NCI-H460 (cell line): ENCODE data around the gene SLIT3. TPM values are rescaled to one million over a fixed set of nuclear protein-coding genes. Genes with fewer than 3 reads are reported as not detected.

ENCODE experiments used
- DNase-seq: peaks from one replicate; pipeline ENCODE4 v3.0.0-alpha.2; 2016; ENCODE audit warnings: low read depth; ENCODE audit errors: extremely low read depth
- total RNA-seq: library from RNA; depleted of rRNA; stranded (reverse); fragments of >200 nt; shearing (Covaris generic); gene quantifications from 2 replicates; pipeline ENCODE4 v1.2.3, GENCODE V29; 2014

SLIT3 gene
- total RNA-seq, 1 experiment from 2014 or later, result not detected

DNA sequence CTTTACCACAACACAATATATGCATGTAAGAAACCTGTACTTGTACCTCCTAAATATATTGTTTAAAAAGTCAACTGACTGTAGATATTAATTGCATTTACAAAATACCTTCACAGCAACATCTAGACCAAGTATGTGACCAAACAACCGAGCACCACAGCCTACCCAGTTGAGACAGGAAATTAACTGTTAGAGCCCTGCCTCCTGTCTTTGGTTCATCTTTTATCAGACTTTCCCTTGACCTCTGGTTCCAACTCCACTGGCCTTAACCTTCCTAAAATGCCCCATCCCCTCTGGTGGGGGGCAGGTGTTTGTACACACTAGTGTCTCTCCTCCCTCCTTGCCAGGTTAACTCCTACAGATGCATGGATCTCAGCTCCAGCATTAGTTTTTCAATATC is 566.8 kb downstream of the SLIT3 start:
- no peak for DNase-seq

DNA sequence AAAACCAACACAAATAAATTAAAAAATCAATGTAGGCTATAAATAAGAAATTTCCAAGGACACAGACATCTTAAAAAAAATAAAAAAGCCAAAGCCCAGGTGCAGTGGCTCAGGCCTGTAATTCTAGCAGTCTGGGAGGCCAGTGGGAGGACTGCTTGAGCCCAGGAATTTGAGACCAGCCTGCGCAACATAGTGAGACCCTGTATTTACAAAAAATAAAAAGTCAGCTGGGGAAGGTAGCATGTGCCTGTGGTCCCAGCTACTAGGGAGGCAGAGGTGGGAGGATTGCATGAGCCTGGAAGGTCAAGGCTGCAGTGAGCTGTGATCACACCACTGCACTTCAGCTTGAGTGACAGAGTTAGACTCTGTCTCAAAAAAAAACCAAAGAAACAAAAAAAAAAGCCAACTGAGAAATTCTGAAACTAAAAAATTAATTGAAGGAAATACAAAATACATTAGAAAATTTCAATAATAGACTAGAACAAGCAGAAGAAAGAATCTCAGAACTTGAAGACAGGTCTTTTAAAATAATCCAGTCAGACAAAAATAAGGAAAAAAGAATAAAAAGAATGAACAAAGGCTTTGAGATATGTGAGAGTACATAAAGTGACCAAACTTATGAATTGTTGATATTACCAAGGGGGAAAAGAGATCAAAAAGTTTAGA is 572.3 kb downstream of the SLIT3 start:
- DNase-seq, result no peak

- no peak for DNase-seq
Observed at GRCh38 chr5:168727547-168727946, 573.4 kb downstream of the SLIT3 start.

DNA sequence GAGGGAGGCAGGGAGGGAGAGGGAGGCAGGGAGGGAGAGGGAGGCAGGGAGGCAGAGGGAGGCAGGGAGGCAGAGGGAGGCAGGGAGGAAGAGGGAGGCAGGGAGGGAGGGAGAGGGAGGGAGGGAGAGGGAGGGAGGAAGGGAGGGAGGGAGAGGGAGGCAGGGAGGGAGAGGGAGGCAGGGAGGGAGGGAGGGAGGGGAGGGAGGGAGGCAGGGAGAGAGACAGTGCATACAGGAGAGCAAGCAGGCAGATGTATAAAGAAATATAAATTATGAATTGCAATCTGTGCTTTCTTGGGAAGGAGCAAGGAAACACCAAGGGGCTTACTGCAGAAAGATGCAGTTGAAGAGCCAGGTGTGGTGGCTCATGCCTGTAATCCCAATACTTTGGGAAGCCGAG is 574.6 kb downstream of the SLIT3 start:
- DNase-seq, result no peak

GRCh38 chr5:168724227-168724626 is 576.7 kb downstream of the SLIT3 start:
- DNase-seq, result no peak

- no peak for DNase-seq
Observed at GRCh38 chr5:168723037-168723436, 577.9 kb downstream of the SLIT3 start.

DNA sequence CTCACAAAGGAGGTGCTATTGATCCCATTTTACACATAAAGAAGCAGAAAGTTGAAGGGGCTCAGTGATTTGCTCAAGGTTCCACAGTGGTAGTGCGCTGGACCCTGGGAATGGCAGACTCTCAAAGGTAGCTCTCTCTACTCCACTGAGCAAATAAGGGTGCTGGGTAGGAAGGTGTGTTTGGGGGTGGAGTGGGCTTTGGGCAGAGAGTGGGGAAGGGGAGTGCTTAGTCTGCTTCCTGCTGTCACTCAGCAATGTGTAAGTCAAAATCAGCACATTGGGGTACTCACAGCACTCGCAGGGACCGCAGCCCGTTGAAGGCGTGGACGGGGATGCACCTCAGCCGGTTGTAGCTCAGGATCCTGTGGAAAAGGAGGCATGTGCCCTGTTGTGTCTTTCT is 579.0 kb downstream of the SLIT3 start:
- no peak for DNase-seq

- DNase-seq, result no peak
Observed at GRCh38 chr5:168721002-168721753, 579.8 kb downstream of the SLIT3 start.

GRCh38 chr5:168720575-168720974 is 580.4 kb downstream of the SLIT3 start:
- no peak for DNase-seq

DNA sequence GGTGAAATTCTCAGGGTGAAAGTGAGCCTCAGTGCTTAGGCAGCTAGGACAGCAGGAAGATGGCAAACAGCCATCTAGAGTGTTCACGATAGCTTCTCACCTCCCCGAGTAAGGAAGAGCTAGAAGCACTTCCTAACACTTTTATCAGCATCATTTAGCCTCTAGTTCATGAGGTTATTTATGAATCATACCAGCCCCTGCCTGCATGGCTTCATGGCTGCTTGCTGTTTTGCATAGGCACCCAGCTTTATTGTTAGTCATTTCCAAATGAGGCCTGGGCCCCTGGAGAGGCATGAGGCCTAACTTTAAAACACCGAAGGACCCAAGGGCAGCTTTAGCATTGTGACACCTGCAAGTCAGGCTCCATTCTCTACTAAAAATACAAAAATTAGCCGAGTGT is 586.9 kb downstream of the SLIT3 start:
- no peak for DNase-seq

DNA sequence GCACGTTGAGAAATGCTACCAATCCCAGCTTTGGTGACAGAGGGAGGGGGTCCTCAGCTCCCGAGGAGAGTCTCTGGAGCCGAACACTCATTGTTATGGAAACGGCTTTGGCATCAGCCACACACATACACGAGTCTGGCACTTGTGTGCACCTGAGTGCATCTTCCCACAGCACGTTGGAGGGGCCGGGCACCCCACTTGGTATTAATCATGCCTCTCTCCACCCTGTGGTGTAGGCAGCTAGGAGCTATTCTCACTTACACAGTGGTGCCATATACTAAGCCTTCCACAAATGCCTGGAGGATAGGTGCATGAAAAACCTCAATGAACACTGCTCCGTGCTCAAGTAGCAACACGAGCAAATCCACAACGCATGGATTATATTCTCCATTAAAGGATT is 587.9 kb downstream of the SLIT3 start:
- DNase-seq, result no peak

DNA sequence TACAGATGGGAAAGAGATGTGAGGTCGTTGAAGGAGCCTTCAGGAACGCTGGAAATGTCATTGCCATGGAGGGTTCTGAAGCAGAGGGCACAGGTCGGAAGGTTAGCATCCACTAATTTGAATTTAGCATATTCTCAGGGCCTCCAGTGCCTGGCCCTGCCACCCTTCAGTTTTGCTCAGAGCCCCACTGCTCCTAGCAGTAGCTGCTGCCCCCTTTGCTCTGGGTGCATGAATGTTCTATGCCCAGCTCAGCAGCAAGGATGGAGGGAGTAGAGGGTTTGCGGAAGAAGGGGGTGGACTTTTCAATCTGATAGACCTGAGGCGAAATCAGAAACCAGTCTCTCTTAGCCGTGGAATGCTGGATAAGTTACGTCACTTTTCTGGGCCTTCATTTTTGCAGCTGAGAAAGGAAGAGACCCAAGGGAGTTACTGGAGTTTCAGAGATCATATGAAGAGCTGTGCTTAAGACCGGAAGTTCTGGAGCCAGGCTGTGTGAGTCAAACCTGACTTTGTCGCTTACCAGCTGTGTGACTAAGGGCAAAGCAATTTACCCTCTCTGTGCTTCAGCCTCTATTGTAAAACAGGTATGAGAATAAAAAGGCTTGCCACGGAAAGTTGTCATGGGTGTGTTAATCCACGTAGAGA is 588.5 kb downstream of the SLIT3 start:
- peak; percentile 44 for DNase-seq

DNA sequence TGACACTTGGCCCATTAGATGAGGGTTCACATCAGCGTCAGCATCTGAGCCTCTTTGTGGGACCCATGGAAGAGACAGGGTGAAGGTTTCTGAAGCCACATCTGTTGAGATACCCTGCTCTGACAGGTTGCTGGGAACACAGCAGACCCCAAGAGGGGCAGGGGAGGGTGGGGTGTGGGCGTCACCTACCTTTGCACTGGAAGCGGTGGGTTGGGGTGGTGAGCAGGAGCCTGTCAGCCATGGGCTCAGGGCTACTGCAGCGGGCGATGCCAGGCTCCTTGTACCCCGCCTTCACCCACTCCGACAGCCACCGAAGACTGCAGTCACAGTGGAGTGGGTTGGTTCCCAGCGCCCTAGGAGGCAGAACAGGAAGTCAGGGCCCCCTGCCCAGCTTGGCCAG is 590.2 kb downstream of the SLIT3 start:
- DNase-seq, result no peak

DNA sequence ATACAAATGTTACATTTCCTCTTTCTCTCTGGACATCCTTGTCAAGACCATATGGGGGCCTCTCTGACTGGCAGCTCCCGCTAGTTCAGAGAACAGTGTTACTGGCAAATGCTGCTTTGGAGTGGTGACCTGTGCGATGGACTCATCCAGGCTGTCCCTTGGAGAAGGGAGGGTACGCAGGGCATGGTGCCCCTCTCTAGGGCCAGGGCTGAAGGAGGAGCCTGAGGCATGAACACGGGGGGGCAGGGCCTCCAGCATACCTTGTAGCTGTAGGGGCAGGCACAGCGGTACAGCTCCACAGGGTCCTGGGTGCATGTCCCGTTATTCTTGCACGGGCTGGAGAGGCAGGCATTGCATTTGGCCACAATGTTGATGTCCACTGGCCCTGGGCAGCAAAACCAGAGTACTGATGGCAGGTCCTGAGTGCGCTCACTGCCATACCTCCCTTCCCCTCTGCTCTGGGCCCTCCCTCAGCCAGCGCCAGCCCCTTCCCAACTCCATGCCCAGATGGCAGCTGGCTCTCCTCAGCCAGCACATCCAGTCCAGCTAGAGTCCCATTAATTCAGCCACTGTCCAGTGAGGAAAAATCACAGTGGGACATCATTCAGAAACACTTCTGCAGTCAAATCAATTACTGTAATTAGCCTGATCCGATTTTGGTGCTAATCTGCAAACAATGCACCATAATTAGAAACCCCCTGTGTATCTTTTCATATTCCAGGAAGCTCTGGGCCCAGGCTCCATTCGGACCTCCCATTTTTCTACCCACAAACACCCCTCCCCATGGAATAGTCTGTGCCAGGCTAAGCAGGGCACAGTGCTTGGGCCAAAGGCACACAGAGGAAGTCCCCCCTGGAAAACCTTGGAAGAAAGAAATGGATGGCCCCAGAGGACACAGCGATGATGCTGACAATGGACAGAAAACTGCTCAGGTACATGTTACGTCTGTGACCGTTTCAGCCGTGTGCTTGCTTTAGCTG is 592.9 kb downstream of the SLIT3 start:
- no peak for DNase-seq

DNA sequence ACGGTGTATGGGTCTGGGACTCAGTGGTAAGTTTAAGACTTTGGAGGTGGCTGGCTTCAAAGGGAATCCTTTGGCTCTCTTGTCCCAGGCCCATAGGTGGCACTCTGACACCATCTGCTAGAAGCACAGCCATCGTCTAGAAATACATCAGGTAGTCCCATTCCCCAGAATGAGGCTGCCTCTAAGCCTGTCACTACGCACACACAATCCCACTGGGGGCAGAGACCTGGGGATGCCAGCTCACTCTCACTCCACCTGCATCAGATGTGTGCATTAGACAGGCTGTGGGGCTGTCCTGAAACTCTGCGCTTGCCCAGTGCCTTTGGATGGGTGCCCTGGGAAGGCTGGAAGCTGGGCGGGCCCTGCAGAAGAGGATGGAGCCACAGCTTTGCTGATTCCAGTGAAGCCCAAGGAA is 594.3 kb downstream of the SLIT3 start:
- peak; percentile 41 for DNase-seq

- DNase-seq, result no peak
Observed at GRCh38 chr5:168705321-168705720, 595.6 kb downstream of the SLIT3 start.

GRCh38 chr5:168702511-168702910 is 598.4 kb downstream of the SLIT3 start:
- DNase-seq, result no peak

DNA sequence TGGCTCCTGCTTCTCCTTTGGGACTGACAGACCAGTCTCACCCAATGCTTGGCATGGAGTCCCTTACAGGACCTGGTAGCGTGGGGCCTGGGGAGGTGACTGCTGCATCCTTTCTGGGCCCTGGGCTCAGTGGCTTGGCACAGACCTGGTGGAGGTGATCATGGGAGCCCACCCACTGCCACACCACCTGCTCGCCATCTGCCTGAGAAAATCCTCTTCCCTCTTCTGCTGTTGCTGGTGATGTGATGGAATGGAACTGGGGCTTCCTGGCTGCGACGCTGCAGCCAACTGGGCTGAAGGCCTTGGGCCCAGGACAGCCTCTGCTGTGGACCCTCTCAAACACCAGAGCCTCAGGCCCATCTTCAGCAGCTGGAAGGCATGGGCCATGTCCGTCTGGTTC is 599.3 kb downstream of the SLIT3 start:
- DNase-seq, result no peak

DNA sequence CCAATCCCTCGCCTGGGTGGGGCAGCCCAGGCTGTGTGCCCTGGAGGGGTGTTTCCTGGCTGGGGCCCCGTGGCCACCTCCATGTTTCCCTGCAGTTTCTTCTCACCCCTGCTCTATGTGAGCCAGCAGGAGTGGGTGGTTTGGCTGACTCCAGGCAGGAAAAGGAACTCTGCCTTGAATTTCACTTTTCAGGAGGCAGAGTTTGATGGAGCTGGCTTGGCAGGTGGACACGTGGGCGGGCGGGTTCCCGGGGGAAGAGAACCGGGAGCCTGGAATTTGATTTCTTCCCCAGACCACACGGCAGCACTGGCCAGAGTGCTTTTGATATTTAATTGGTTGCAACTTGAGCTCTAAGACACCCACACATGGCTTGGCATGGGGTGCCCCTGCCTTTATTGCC is 601.9 kb downstream of the SLIT3 start:
- DNase-seq, result no peak

DNA sequence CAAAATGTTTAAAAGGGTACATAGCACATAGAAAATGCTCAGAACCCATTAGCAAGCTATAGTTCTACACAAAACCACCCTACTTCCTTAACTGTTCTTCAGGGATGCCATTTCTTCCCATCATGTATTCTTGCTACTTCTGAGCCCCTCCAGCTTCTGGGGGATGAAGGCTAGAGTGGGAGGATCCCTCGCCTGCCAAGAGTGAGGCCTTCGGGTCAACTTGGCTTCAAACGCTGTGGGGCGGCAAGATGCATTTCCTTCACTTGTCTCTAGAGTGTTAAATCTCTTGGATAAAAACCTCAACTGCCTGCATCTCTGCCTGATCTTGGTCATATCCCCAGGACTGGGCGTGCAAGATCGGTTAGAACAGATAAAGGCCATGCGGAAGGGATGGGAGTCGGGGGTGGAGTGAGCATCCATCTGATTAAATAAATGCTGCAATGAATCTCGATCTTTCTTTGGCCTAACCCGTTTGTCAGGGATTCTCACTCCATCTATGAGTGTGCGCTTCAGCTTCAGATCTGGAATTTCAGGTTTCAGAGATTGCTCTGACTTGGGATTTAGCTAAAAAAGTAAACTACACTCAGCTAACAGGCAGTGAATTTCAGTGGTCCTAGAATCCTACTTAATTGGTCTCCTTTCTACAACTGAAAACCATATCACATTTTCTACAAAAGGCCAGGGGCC is 603.8 kb downstream of the SLIT3 start:
- no peak for DNase-seq
